Fibroblast of the aortic adventitia (primary cell): ENCODE results near the gene RAB4B. TPM values are rescaled to one million over a fixed set of nuclear protein-coding genes. Genes with fewer than 3 reads are reported as not detected.

ENCODE experiments used
- total RNA-seq: library from RNA; depleted of rRNA; stranded (reverse); fragments of >200 nt; gene quantifications from 2 replicates; pipeline ENCODE4 v1.2.3, GENCODE V29; 2012; ENCODE audit warnings: low replicate concordance

The RAB4B gene
- total RNA-seq, 1 donor = 10.1 TPM

Other genes starting within 250 kb of the RAB4B start
- gene SHKBP1, start 201.4 kb upstream of the RAB4B start, total RNA-seq = 5.7 and 24.9 TPM in 2 replicates
- 31.5 and 38.9 TPM in 2 replicates for gene LTBP4, start 176.9 kb upstream of the RAB4B start, total RNA-seq
- gene NUMBL, start 87.6 kb upstream of the RAB4B start, total RNA-seq = 51.4 and 251 TPM in 2 replicates
- 19.5 and 29.5 TPM in 2 replicates for gene COQ8B, start 61.4 kb upstream of the RAB4B start, total RNA-seq
- gene ITPKC, start 61.1 kb upstream of the RAB4B start, total RNA-seq = 12.7 and 15.2 TPM in 2 replicates
- 0.74 and 0.99 TPM in 2 replicates for gene ACTMAP, start 27.8 kb upstream of the RAB4B start, total RNA-seq
- gene SNRPA, start 27.0 kb upstream of the RAB4B start, total RNA-seq = 19.1 and 29.8 TPM in 2 replicates
- not detected in 2 replicates for gene MIA, start 2.7 kb upstream of the RAB4B start, total RNA-seq
- 60.6 and 64.2 TPM in 2 replicates for gene EGLN2, start 20.9 kb downstream of the RAB4B start, total RNA-seq
- gene CYP2A6, start 72.2 kb downstream of the RAB4B start, total RNA-seq = not detected in 2 replicates
- not detected in 2 replicates for gene CYP2A7, start 104.0 kb downstream of the RAB4B start, total RNA-seq
- gene CYP2B6, start 213.0 kb downstream of the RAB4B start, total RNA-seq = not detected in 2 replicates